Measurements from ENCODE around the gene CYP27A1. TPM values are rescaled to one million over a fixed set of nuclear protein-coding genes. Genes with fewer than 3 reads are reported as not detected.

CYP27A1 gene
- total and polyA plus RNA-seq, 2 of the 8 experiments (the other 6 are each of a cell fraction or from before 2014, with no cell fraction given) = 5.4 to 14.7 TPM

DNA sequence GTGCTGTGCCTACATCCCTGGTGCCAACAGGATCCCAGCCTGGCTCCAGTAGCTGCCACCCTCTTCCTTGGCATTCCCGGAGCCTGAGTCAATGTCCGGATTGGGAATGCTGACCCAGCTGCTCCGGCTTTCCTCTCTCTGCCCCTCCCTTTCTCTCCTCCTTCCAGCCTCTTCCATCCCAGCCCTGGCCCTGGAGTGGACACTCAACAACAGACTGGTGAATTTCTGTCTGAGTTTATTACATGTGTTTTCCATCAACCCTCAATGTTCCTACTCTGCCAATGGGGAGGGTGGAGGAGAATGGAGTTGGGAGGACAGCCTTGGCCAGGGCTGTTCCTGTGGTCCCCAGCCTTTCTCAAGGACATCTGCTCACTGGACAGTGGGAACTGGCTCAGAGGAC lies 50.6 kb downstream of the CYP27A1 start:
- Histone ChIP-seq H3K18ac (ENCODE audit: extremely low read depth, low read length) (no peak overlapping the region), H2BK12ac (ENCODE audit: low read depth, low read length) (no peak overlapping the region), H3K14ac (ENCODE audit: insufficient read length) (no peak overlapping the region), H2BK120ac (replicated peaks; ENCODE audit: low read depth, low read length) (no peak overlapping the region), H3K27me3 (replicated peaks in 1 of 4; ENCODE audit: control insufficient read depth in 3 of 4, extremely low read depth in 1 of 4, insufficient read depth in 3 of 4, low read length in 3 of 4) (peaks cover 0 to 4% (median 0%) of the 10 kb centered on the region in 4 experiments; a peak in 1 of 7 replicates), H3K4me3 (ENCODE audit: extremely low read depth in 1 of 4, insufficient read depth in 2 of 4, low read depth in 3 of 4, low read length in 4 of 4) (no peak overlapping the region), H2AFZ (ENCODE audit: low read length) (no peak overlapping the region), H4K5ac (ENCODE audit: insufficient read length, low read depth, low read length) (no peak overlapping the region), H4K20me1 (replicated peaks in 1 of 2; ENCODE audit: control insufficient read depth in 1 of 2, insufficient read depth in 2 of 2, low read length in 2 of 2) (no peaks in the 10 kb centered on the region), H2BK20ac (ENCODE audit: low read length) (no peak overlapping the region), H2BK15ac (ENCODE audit: low read length) (no peak overlapping the region), H2BK5ac (ENCODE audit: low read depth, low read length) (no peak overlapping the region), H3K4ac (replicated peaks; ENCODE audit: insufficient read length, low read depth, low read length) (no peak overlapping the region), H2AK5ac (ENCODE audit: low read depth, low read length) (no peak overlapping the region), H3K4me2 (ENCODE audit: insufficient read depth in 1 of 2, low read depth in 2 of 2, low read length in 2 of 2) (no peak overlapping the region), H3K36me3 (ENCODE audit: control insufficient read depth in 2 of 4, insufficient read depth in 4 of 4, low read length in 3 of 4) (no peaks in the 10 kb centered on the region), H3K23ac (ENCODE audit: insufficient read length) (no peak overlapping the region), H4K91ac (replicated peaks; ENCODE audit: insufficient read length, low read length) (no peak overlapping the region), H3K79me2 (ENCODE audit: control insufficient read depth in 1 of 2, insufficient read depth in 2 of 2, low read length in 2 of 2) (no peaks in the 10 kb centered on the region), H3K9me3 (ENCODE audit: insufficient read depth in 2 of 2, low read depth in 1 of 2, low read length in 1 of 2) (no peaks in the 10 kb centered on the region), H3K79me1 (ENCODE audit: low read depth, low read length) (no peaks in the 10 kb centered on the region), H3K56ac (replicated peaks; ENCODE audit: insufficient read length, low read depth, low read length) (no peak overlapping the region), H3K9ac (replicated peaks in 1 of 4; ENCODE audit: extremely low read depth in 1 of 4, low read depth in 3 of 4, low read length in 3 of 4) (no peak overlapping the region), H4K8ac (ENCODE audit: extremely low read depth, insufficient read depth, low read length) (no peak overlapping the region), H3K27ac (ENCODE audit: low read depth, low read length) (no peak overlapping the region), H3K23me2 (ENCODE audit: low read depth, low read length) (peaks cover 2% of the 10 kb centered on the region; the same call in 1 of the 2 replicates), H3K4me1 (replicated peaks in 1 of 4; ENCODE audit: control insufficient read depth in 3 of 4, insufficient read depth in 4 of 4, low read length in 3 of 4) (peaks cover 0 to 3% (median 0%) of the 10 kb centered on the region in 4 experiments; a peak in 1 of 7 replicates)
- no peak for DNase-seq (ENCODE audit: low read depth in 1 of 2, low spot score in 2 of 2)
- ChIA-PET POLR2A (ENCODE audit: partially characterized antibody) (no interaction called here), CTCF (ENCODE audit: partially characterized antibody) (interaction anchor here (0.6 to 2.7 kb wide), 5 partner anchors 15 to 663 kb away, joined by 3 to 9 read pairs (median 3); no protein-coding TSS in a partner anchor)
- WGBS, 2 experiments (ENCODE audit: extremely low coverage in 1 of 2, insufficient coverage in 1 of 2, insufficient read length in 1 of 2, insufficient replicate concordance in 2 of 2, low coverage in 1 of 2, low lambda C conversion rate in 2 of 2, missing lambda C conversion rate in 1 of 2) = 80% methylated on average over 3 of the region's 3 CpGs; no CpG with 5 or more reads in 1 of the 2 experiments
- FAIRE-seq = no peak
- TF ChIP-seq YY1 (IDR thresholded peaks at IDR 0.05; ENCODE audit: low read depth, low read length) = no peak
- TF ChIP-seq SP4 (IDR thresholded peaks at IDR 0.05; ENCODE audit: low read length) = no peak
- no peak for TF ChIP-seq RAD21 (IDR thresholded peaks at IDR 0.05 in 1 of 2, conservative IDR thresholded peaks at IDR 0.05 in 1 of 2; ENCODE audit: low read depth in 2 of 2, low read length in 2 of 2)
- no peak for TF ChIP-seq RXRA (IDR thresholded peaks at IDR 0.05; ENCODE audit: insufficient read depth, low read depth, low read length)
- no peak for TF ChIP-seq RNF2 (IDR thresholded peaks at IDR 0.05; ENCODE audit: borderline replicate concordance, low read depth, low read length, missing control alignments, poor library complexity, severe bottlenecking)
- no peak for TF ChIP-seq SP1 (IDR thresholded peaks at IDR 0.05; ENCODE audit: low read depth, low read length)
- TF ChIP-seq, protein P1, sequence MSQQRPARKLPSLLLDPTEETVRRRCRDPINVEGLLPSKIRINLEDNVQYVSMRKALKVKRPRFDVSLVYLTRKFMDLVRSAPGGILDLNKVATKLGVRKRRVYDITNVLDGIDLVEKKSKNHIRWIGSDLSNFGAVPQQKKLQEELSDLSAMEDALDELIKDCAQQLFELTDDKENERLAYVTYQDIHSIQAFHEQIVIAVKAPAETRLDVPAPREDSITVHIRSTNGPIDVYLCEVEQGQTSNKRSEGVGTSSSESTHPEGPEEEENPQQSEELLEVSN (IDR thresholded peaks at IDR 0.05) = no peak
- TF ChIP-seq SP2 (IDR thresholded peaks at IDR 0.05; ENCODE audit: low read length) = no peak
- no peak for TF ChIP-seq SIX5 (IDR thresholded peaks at IDR 0.05; ENCODE audit: low read depth, low read length)
- TF ChIP-seq JUND (IDR thresholded peaks at IDR 0.05; ENCODE audit: low read length) = no peak
- no peak for TF ChIP-seq USF2 (IDR thresholded peaks at IDR 0.05; ENCODE audit: low read length)
- TF ChIP-seq POLR2A (IDR thresholded peaks at IDR 0.05; ENCODE audit: control extremely low read depth in 1 of 2, low read depth in 2 of 2, low read length in 2 of 2) = no peak
- no peak for TF ChIP-seq SAP30 (IDR thresholded peaks at IDR 0.05; ENCODE audit: insufficient read depth, insufficient replicate concordance, low read length)
